ENCODE measurements around the gene DOCK2.

Gene DOCK2

GRCh38 chr5:169910393-169910792, 273.3 kb downstream of the DOCK2 start:
- no peak for DNase-seq

GRCh38 chr5:169911448-169912212, 274.6 kb downstream of the DOCK2 start:
- no peak for DNase-seq

DNA sequence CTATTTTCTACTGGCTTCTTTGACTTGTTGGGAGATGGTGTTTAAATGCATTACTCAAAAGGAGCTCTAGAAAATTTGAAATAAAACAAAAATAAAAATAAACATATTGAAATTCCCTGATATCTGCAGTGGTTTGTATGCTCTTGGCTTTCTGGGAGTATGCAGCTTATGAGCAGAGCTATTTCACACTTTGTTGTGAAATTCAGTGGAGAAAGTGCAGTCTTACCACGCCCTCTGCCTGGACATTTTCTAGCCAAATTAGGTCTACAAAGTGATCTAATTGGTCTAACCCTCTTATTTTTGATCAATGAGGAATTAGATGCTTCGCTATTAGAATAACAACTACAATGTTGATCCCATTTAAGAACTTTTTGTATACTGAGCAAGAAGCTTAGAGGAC, 276.4 kb downstream of the DOCK2 start:
- DNase-seq, result no peak

DNA sequence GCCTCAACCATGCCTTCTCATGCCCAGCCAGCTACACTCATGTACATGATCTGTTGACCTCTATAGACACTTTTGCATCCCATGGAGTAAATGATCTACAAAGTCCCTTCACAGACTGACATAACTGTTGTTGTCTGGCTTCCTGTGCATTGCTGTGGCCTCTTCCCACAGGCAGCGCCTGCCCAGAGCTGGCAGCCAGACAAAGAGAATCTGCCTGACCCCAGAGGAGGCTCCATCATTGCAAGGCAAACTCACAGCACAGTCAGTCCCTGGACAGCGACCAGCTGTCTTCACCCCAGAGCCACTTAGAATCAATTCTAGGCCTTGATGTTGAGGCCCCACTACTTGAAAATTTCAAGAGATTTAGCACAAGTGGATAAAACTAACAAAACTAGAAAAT, 277.7 kb downstream of the DOCK2 start:
- peak; percentile 76 for DNase-seq

- no peak for DNase-seq
Measured at GRCh38 chr5:169917500-169917899, 280.4 kb downstream of the DOCK2 start.

DNA sequence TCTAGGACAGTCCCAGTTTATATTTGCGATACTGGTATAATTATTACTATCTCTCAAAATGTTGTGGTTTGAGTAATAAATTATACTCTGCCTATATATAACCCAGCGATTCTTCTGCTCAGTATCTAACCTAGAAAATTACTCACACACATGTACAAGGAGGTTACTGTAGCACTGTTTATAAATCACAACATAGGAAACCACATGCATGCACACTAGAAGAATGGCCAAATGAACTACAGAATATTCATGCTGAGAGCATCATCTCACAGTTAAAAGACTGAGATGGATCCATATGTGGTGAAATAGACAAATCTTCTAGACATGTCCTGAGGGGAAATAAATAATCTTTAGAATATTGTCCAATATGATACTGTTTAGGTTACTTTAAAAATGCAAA, 281.2 kb downstream of the DOCK2 start:
- no peak for DNase-seq

DNA sequence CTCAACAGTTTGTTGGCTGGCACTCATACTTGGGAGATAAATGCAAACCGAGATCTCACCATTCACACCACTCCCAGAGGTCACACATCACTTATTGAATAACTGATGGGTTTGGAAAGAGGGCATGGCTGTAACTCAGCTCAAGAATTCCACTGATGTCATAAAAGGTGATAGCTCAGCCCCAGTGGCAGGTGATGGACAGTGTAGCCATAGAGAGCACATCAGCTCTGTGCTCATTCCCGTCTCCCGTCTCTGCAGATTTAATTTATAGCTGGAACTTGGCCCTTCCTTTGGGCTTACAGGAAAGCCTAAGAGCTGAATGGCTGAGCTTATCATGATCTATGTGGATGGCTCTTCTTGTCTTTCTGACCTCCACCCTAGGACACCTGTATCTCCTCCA, 283.4 kb downstream of the DOCK2 start:
- no peak for DNase-seq

- peak; percentile 41 for DNase-seq
Measured at GRCh38 chr5:169921384-169921783, 284.3 kb downstream of the DOCK2 start.

DNA sequence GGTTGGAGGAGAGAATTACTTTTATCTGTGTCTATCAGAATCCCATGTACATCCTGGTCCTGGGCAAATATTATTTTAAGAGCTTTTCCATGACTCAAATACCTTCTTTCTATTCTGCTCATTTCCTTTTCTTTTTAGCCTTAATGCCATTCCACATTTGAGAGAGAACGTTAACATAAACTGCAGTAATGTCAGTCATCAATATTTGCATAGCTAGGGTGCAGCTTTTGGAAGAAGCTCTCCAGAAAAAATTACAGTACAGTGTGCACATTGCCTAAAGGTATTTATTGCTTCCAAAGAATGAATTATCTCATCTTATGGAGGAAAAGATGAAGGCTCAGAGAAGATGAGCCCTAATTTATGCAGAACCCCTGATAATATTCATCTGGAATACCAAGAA, 284.9 kb downstream of the DOCK2 start:
- DNase-seq, result no peak

- DNase-seq, result no peak
Measured at GRCh38 chr5:169922474-169922873, 285.4 kb downstream of the DOCK2 start.

DNA sequence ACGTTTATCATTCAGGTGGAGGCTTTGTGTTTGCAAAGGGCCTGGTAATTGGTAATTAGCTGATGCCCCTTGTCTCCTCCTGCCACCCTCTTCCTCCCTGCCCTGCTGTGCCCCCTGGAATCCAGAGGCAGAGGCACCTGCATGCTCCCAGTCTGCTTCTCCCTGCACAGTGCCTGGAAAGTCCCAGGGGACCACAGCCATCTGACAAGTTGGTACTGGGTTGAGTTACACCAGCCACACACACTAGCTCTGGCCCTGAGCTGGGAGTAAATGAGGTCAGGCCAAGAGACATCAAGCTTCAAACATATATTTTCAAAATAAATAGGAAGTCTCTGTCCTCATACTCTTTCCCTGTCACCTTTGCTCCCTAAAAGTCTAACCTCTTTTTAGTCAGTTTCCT, 286.9 kb downstream of the DOCK2 start:
- DNase-seq, result no peak

- DNase-seq, result no peak
Measured at GRCh38 chr5:169933127-169933526, 296.1 kb downstream of the DOCK2 start.

DNA sequence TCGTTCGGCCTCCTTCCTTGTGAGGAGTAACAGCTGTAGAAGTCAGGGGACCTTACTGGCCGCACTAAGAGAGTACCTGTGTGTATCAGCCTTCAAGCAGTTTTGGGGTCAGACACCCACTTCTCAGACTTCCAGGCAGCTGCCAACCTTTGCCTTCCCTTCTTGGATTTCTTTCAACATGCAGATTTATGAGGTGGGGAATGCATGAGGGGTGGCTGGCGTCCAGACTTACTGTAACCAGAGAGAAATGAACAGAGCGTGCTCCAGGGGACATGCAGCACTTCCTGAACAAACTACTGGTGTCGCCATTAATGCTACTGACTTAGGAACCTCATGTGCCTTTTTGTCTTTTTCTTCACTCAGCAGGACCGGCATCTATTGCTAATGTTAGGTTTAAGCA, 296.5 kb downstream of the DOCK2 start:
- no peak for DNase-seq

DNA sequence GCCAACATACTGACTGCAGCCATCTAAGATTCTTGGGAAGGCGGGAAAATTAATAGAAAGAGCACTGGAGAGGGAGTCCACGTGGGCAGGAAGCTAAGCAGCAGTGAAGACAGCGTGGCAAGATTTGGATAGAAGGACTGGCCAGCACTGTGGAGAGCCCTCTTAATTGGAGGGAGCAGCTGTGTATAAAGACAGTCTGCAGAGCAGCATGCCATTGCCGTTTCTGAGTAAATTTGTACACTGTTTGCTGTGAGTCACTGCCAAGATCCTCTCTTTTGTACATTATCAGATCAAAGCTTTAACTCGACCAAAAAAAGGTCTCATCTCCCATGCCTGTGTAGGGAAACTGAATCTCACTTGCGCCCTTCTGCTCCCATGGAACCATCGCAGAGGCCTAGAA, 297.9 kb downstream of the DOCK2 start:
- no peak for DNase-seq

DNA sequence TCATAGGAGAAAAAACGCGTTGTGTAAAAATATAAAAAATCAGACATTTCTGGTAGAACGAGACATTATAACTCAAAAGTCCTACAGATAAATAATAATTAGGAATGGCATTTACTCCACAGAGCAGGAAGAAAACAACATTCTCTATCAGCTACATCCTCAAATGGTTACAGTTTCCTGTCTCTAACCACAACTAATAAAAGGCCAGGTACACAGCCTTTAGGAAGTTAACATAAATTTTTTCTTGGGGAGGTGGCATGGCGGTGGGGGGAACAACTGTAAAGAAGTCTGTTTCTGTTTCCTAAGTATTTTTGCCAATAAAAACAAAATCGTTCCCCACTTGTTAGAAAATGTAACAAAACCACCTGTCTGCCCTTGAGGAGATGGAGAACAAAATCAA, 298.7 kb downstream of the DOCK2 start:
- DNase-seq, result no peak

DNA sequence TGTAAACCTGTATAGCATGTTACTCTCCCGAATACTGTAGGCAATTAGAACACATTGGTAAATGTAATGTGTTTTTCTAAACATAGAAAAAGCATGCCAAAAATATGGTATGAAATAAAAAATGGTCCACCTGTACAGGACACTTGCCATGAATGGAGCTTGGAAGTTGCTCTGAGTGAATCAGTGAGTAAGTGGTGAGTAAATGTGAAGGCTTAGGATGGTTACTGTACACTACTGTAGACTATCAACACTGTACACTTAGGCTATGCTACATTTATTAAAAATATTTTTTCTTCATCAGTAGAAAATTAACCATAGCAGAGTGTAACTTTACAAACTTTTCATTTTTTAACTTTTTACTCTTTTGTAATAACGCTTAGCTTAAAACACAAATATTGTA, 301.4 kb downstream of the DOCK2 start:
- DNase-seq, result no peak

- no peak for DNase-seq
Measured at GRCh38 chr5:169939731-169940130, 302.7 kb downstream of the DOCK2 start.

DNA sequence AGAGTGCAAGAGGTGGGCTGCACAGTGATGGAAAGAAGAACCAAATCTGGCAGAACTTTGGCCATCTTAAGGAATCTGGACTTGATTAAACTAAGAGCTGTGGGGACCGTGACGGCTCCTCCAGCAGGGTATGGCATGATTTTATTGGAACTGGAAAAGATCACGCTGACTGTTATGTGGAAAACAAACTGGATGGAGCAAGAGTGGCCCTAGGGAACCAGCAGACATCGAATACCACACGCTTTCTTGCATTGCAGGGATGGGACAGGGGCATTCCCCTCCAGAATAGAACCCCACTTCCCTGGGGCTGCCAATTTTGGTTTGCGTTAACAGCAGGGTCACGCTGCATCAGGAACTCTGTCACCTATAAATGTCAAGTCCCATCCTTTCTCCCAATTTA, 304.5 kb downstream of the DOCK2 start:
- DNase-seq, result peak; percentile 20

DNA sequence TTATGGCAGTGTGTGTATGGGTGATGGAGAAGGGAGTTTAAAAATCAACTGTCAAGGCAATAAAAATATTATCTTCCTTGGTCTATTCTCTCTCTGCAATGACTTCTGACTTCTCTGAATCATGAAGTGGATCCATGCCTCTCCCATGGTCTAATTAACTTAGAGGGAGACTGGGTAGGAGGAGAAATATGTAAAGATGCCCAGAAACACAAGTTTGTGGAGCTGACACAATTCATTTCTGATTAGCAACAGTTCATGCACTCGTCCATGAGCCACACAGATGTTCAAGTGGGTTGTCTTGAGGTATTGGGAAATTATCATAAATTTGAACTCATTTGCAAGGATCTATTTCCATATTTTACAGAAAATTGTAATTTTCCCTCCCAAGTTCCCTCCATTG, 305.1 kb downstream of the DOCK2 start:
- peak; percentile 35 for DNase-seq

DNA sequence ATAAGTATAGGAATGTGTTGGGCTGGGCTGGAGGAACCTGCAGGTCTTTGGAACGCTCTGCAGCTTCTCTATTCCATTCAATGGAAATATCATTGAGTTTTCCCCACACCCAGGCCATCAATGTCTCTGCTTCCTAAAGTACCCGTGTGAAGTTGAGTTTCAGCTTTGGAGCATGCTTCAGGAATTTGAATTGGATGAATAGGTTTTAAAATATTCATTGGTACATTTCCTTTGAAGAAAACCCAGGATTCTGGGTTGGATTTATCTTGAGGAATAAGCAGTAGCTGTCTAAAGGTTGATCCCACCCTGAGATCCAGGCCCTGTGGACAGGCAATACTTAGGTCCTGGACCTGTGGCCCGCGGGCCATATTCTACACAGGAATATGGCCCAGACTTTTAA, 306.0 kb downstream of the DOCK2 start:
- DNase-seq, result peak; percentile 32

GRCh38 chr5:169944115-169944514, 307.0 kb downstream of the DOCK2 start:
- DNase-seq, result no peak

DNA sequence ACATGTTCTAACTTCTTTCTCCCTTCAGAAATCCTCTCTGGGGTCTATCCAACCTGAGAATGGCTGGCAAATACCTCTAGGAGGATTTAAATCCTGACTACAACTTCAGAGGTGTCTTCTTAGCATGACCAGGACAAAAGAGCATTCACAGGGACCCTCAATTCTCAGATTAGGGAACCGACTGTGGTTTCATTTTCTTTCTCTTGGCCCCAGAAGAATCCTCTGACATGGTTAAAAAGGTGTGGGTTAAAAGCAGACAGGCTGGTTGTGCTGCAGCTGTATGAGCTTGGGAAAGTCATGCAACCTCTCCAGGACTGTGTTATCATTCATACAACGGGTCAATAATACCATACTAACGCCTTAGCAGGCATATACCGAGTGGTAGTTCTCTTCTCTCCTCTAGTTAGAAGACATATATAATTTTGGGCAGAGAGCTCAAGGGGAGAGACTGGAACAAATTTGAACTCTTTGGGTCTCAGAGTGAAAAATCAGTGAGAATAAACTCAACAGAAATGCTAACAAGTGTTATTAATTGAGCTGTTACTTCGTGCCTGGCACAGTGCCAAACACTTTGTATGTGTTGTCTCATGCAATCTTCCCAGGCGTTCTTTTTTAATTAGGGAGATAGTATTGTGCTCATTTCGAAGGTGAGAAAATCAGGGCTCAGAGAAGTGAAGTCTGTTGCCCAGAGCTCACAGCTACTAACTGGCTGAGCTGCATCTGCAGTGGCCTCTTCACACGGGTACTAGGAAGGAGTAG, 308.0 kb downstream of the DOCK2 start:
- peak; percentile 40 for DNase-seq

GRCh38 chr5:169945831-169946261, 308.8 kb downstream of the DOCK2 start:
- peak; percentile 92 for DNase-seq

- DNase-seq, result peak; percentile 22
Measured at GRCh38 chr5:169946743-169947295, 309.7 kb downstream of the DOCK2 start.
